Endodermal cell (in vitro differentiated cells): ENCODE data around the gene CMTM7. TPM values are rescaled to one million over a fixed set of nuclear protein-coding genes. Genes with fewer than 3 reads are reported as not detected.
"Not testable (repeated sequence)": the region's sequence is repeated elsewhere in the genome, so short reads cannot be mapped to it uniquely, and the experiment has no call there.

Experiments used
- DNase-seq: peaks from one replicate; pipeline ENCODE4 v3.0.0-alpha.2; 2017
- H3K27ac ChIP-seq: 2 replicates; pipeline ENCODE4 v1.5.1; 2013; ENCODE audit warnings: mild to moderate bottlenecking, low read depth, low read length, moderate library complexity
- H3K27me3 ChIP-seq: 2 replicates; pipeline ENCODE4 v1.6.1; 2013; ENCODE audit warnings: mild to moderate bottlenecking, low read length, moderate library complexity; ENCODE audit not compliant: insufficient read depth, control insufficient read depth, poor library complexity, severe bottlenecking
- H3K36me3 ChIP-seq: 2 replicates; pipeline ENCODE4 v1.7.0; 2013; ENCODE audit warnings: mild to moderate bottlenecking, low read length, moderate library complexity; ENCODE audit not compliant: control insufficient read depth, insufficient read depth
- H3K4me1 ChIP-seq: one replicate; pipeline ENCODE4 v1.7.0; 2013; ENCODE audit warnings: low read length; ENCODE audit not compliant: control insufficient read depth, insufficient read depth
- H3K4me3 ChIP-seq: 2 replicates; pipeline ENCODE4 v1.5.1; 2013; ENCODE audit warnings: mild to moderate bottlenecking, low read length, moderate library complexity
- H3K9ac ChIP-seq: 2 replicates; pipeline ENCODE4 v1.6.1; 2013; ENCODE audit warnings: mild to moderate bottlenecking, low read length, moderate library complexity; ENCODE audit not compliant: poor library complexity, severe bottlenecking; ENCODE audit errors: extremely low read depth
- H3K9me3 ChIP-seq: 2 replicates; pipeline ENCODE4 v1.6.1; 2013; ENCODE audit warnings: mild to moderate bottlenecking, low read length, moderate library complexity; ENCODE audit not compliant: control insufficient read depth
- H3K27ac Mint-ChIP-seq: 2 replicates; pipeline ENCODE4 v1.8.0; 2020; ENCODE audit warnings: mixed read lengths
- H3K27me3 Mint-ChIP-seq: 2 replicates; pipeline ENCODE4 v1.8.0; 2021; ENCODE audit warnings: mild to moderate bottlenecking, mixed read lengths; ENCODE audit not compliant: insufficient read depth
- H3K36me3 Mint-ChIP-seq: 2 replicates; pipeline ENCODE4 v1.8.0; 2020; ENCODE audit warnings: low read depth, mixed read lengths
- H3K4me1 Mint-ChIP-seq: 2 replicates; pipeline ENCODE4 v1.8.0; 2020; ENCODE audit warnings: mixed read lengths
- H3K4me3 Mint-ChIP-seq: 2 replicates; pipeline ENCODE4 v1.8.0; 2020; ENCODE audit warnings: mild to moderate bottlenecking, moderate library complexity, mixed read lengths
- H3K9me3 Mint-ChIP-seq: 2 replicates; pipeline ENCODE4 v1.8.0; 2020; ENCODE audit warnings: mild to moderate bottlenecking, mixed read lengths
- CTCF ChIP-seq: fragments of 200-600 bp; sonication (generic); conservative IDR thresholded peaks from 2 replicates; pipeline ENCODE4 v1.5.0; 2021; ENCODE audit warnings: antibody characterized with exemption, mild to moderate bottlenecking
- WGBS, 2 experiments: methylation state at CpG; one replicate each; pipeline versions ENCODE4 v1.1.5 to v1.1.7; 2013; ENCODE audit warnings: missing lambda C conversion rate in 2 of 2, mixed read lengths in 1 of 2; ENCODE audit not compliant: insufficient coverage in 1 of 2, insufficient read length in 1 of 2; 5-methylcytosine and 5-hydroxymethylcytosine counted together
- total RNA-seq, 2 donors: library from RNA; stranded (reverse); fragmentation: NEBNext Ultra II Directional in 1 of 2; extraction: Animal tissue kit (Norgen Biotek cat#: 25700) in 1 of 2; gene quantifications; 2 replicates in 1 of 2; 3 replicates in 1 of 2; pipeline ENCODE4 v1.2.1, GENCODE V29; 2021

The CMTM7 gene
- total RNA-seq, 2 donors from 2014 or later, result 11.1 TPM

- no peaks in the 10 kb centered on the region for H3K36me3 Mint-ChIP-seq
- H3K4me1 Mint-ChIP-seq, result peaks cover 7% of the 10 kb centered on the region
- no peak overlapping the region for H3K27ac Mint-ChIP-seq
- 92% methylated on average over 2 of the region's 2 CpGs for WGBS, 2 experiments
- Histone ChIP-seq H3K4me1 (no peaks in the 10 kb centered on the region), H3K27me3 (peaks cover 7% of the 10 kb centered on the region), H3K9ac (no peak overlapping the region), H3K36me3 (no peaks in the 10 kb centered on the region), H3K9me3 (no peaks in the 10 kb centered on the region), H3K27ac (peak overlapping the region; percentile 22), H3K4me3 (no peak overlapping the region)
- no peak for DNase-seq
- H3K4me3 Mint-ChIP-seq, result no peak overlapping the region
- no peak for TF ChIP-seq CTCF
- no peaks in the 10 kb centered on the region for H3K9me3 Mint-ChIP-seq
- H3K27me3 Mint-ChIP-seq, result peaks cover 6% of the 10 kb centered on the region
Measured at GRCh38 chr3:32383136-32383711, 8.4 kb upstream of the CMTM7 start.

GRCh38 chr3:32384938-32385337 is 6.7 kb upstream of the CMTM7 start:
- no peaks in the 10 kb centered on the region for H3K36me3 Mint-ChIP-seq
- no peak for DNase-seq
- WGBS, 2 experiments, result 77% methylated on average over 5 of the region's 5 CpGs; no CpG with 5 or more reads in 1 of the 2 experiments

GRCh38 chr3:32387512-32387911 is 4.1 kb upstream of the CMTM7 start:
- no peak overlapping the region for H3K9ac ChIP-seq
- peaks cover 36% of the 10 kb centered on the region for H3K27me3 Mint-ChIP-seq
- no peaks in the 10 kb centered on the region for H3K36me3 ChIP-seq
- no peak for DNase-seq
- no peaks in the 10 kb centered on the region for H3K4me1 ChIP-seq
- no peak overlapping the region for H3K4me3 Mint-ChIP-seq
- no peaks in the 10 kb centered on the region for H3K9me3 Mint-ChIP-seq
- 75 to 89% methylated on average over 1 to 2 of the region's 2 CpGs for WGBS, 2 experiments
- H3K27ac ChIP-seq, result no peak overlapping the region
- H3K9me3 ChIP-seq, result no peaks in the 10 kb centered on the region
- H3K27ac Mint-ChIP-seq, result no peak overlapping the region
- no peak for TF ChIP-seq CTCF
- no peak overlapping the region for H3K4me3 ChIP-seq
- H3K4me1 Mint-ChIP-seq, result peaks cover under 1% of the 10 kb centered on the region
- peaks cover 40% of the 10 kb centered on the region for H3K27me3 ChIP-seq
- no peaks in the 10 kb centered on the region for H3K36me3 Mint-ChIP-seq

More at GRCh38 chr3:32384938-32385337, 6.7 kb upstream of the CMTM7 start:
- H3K27me3 ChIP-seq, result peaks cover 24% of the 10 kb centered on the region
- Mint-ChIP-seq H3K4me1 (peaks cover 7% of the 10 kb centered on the region), H3K4me3 (no peak overlapping the region), H3K9me3 (no peaks in the 10 kb centered on the region), H3K27me3 (peaks cover 20% of the 10 kb centered on the region), H3K27ac (no peak overlapping the region)
- H3K36me3 ChIP-seq, result no peaks in the 10 kb centered on the region
- no peak overlapping the region for H3K9ac ChIP-seq
- no peak for TF ChIP-seq CTCF
- H3K27ac ChIP-seq, result no peak overlapping the region
- H3K4me1 ChIP-seq, result no peaks in the 10 kb centered on the region
- H3K9me3 ChIP-seq, result no peaks in the 10 kb centered on the region
- H3K4me3 ChIP-seq, result no peak overlapping the region

- not testable (repeated sequence) for H3K4me3 ChIP-seq, H3K9me3 ChIP-seq, H3K9ac ChIP-seq, H3K4me1 ChIP-seq, H3K36me3 ChIP-seq, H3K36me3 Mint-ChIP-seq, H3K9me3 Mint-ChIP-seq, H3K27ac ChIP-seq, H3K27ac Mint-ChIP-seq, H3K4me3 Mint-ChIP-seq, DNase-seq
- H3K27me3 Mint-ChIP-seq, result peaks cover 46% of the 10 kb centered on the region
- H3K27me3 ChIP-seq, result peaks cover 47% of the 10 kb centered on the region
- peaks cover 13% of the 10 kb centered on the region for H3K4me1 Mint-ChIP-seq
- WGBS, 2 experiments, result 93 to 100% methylated on average over 1 to 2 of the region's 2 CpGs
Measured at GRCh38 chr3:32389577-32389976, 2.1 kb upstream of the CMTM7 start.
